ENCODE data around the gene COPS9.

GRCh38 chr2:240179941-240180666 lies 44.0 kb upstream of the COPS9 start:
- TF ChIP-seq CTCF (optimal IDR thresholded peaks at IDR 0.05 in 1 of 3, IDR thresholded peaks at IDR 0.05 in 1 of 3, conservative IDR thresholded peaks at IDR 0.05 in 1 of 3; ENCODE audit: extremely low read depth in 1 of 3, insufficient read depth in 2 of 3, low read length in 3 of 3) (no peak), EZH2 (IDR thresholded peaks at IDR 0.05; ENCODE audit: low read length) (no peak)

All from keratinocyte (primary cell).